Activated T-helper 2 cell treated with anti-CD3 and anti-CD28 coated beads, Interferon-gamma antibody, Interleukin-2, Interleukin-4, amounts not matched to agents 10 μg/mL and 5 μg/mL and 100 μg/mL, durations not matched to agents 14 hours and 24 hours and 36 hours (primary cell): ENCODE measurements around the gene E2F3. TPM values are rescaled to one million over a fixed set of nuclear protein-coding genes. Genes with fewer than 3 reads are reported as not detected.

Experiments used
- DNase-seq: peaks from one replicate; pipeline ENCODE4 v3.0.0; 2021; ENCODE audit warnings: low spot score
- H3K27ac Mint-ChIP-seq: one replicate; pipeline ENCODE4 v1.8.0; 2021; ENCODE audit warnings: mixed read lengths
- H3K27me3 Mint-ChIP-seq: one replicate; pipeline ENCODE4 v1.8.0; 2021; ENCODE audit warnings: low read depth, mixed read lengths
- H3K36me3 Mint-ChIP-seq: one replicate; pipeline ENCODE4 v1.8.0; 2021; ENCODE audit warnings: low read depth, mixed read lengths
- H3K4me1 Mint-ChIP-seq: one replicate; pipeline ENCODE4 v1.8.0; 2021; ENCODE audit warnings: low read depth, mixed read lengths
- H3K4me3 Mint-ChIP-seq: one replicate; pipeline ENCODE4 v1.8.0; 2021; ENCODE audit warnings: low read depth, mild to moderate bottlenecking, moderate library complexity, mixed read lengths
- H3K9me3 Mint-ChIP-seq: one replicate; pipeline ENCODE4 v1.8.0; 2021; ENCODE audit warnings: mixed read lengths
- intact Hi-C: fragments of 100-400 bp; cut with micrococcal nuclease; formaldehyde crosslinking; loops from one replicate; pipeline ENCODE4 v1.15.1; 2023
- total RNA-seq: library from RNA; stranded (reverse); gene quantifications from 2 replicates; pipeline ENCODE4 v1.2.3, GENCODE V29; 2022

E2F3 gene
- total RNA-seq, 1 donor from 2014 or later, result 27.9 TPM

- peaks cover 4% of the 10 kb centered on the region for H3K9me3 Mint-ChIP-seq
- intact Hi-C loops, result loop anchor here (5.0 kb wide), 1 partner anchor 36 kb away; no protein-coding TSS in a partner anchor
- peaks cover 57% of the 10 kb centered on the region for H3K36me3 Mint-ChIP-seq
- no peaks in the 10 kb centered on the region for H3K27me3 Mint-ChIP-seq
- no peak overlapping the region for H3K27ac Mint-ChIP-seq
- no peak for DNase-seq
- no peak overlapping the region for H3K4me3 Mint-ChIP-seq
- peaks cover 56% of the 10 kb centered on the region for H3K4me1 Mint-ChIP-seq
Measured at GRCh38 chr6:20416567-20417345, 15.1 kb downstream of the E2F3 start.

DNA sequence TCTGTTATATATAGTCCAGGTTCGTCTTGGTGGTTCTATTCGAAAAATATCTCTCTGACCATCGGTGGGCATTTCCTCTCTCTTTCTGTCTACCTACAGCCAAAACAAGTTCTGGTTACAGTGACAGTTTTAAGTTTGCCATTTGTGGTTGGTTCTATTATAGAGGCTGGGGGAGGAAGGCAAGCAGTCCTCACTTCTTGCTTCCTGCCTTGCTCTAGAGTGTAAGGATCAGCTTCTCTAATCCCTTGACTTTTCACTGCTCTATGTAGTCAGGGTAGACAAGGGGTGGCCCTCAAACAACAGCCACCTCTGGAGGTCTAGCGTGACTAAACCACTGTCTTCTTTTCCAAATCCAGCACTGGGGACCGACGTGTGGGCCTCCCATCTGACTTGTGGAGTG lies 16.1 kb downstream of the E2F3 start:
- H3K4me1 Mint-ChIP-seq, result peaks cover 54% of the 10 kb centered on the region
- no peak for DNase-seq
- H3K9me3 Mint-ChIP-seq, result peaks cover 4% of the 10 kb centered on the region
- peaks cover 58% of the 10 kb centered on the region for H3K36me3 Mint-ChIP-seq
- intact Hi-C loops, result loop anchor here (2.0 to 5.0 kb wide), 2 partner anchors 15 to 34 kb away; no protein-coding TSS in a partner anchor
- H3K27ac Mint-ChIP-seq, result peak overlapping the region; percentile 43
- no peak overlapping the region for H3K4me3 Mint-ChIP-seq
- no peaks in the 10 kb centered on the region for H3K27me3 Mint-ChIP-seq

GRCh38 chr6:20426177-20427082 lies 24.8 kb downstream of the E2F3 start:
- peaks cover 33% of the 10 kb centered on the region for H3K4me1 Mint-ChIP-seq
- peaks cover 50% of the 10 kb centered on the region for H3K36me3 Mint-ChIP-seq
- intact Hi-C loops, result no loop called here
- DNase-seq, result no peak
- H3K4me3 Mint-ChIP-seq, result no peak overlapping the region
- no peak overlapping the region for H3K27ac Mint-ChIP-seq
- H3K9me3 Mint-ChIP-seq, result no peaks in the 10 kb centered on the region
- no peaks in the 10 kb centered on the region for H3K27me3 Mint-ChIP-seq

DNA sequence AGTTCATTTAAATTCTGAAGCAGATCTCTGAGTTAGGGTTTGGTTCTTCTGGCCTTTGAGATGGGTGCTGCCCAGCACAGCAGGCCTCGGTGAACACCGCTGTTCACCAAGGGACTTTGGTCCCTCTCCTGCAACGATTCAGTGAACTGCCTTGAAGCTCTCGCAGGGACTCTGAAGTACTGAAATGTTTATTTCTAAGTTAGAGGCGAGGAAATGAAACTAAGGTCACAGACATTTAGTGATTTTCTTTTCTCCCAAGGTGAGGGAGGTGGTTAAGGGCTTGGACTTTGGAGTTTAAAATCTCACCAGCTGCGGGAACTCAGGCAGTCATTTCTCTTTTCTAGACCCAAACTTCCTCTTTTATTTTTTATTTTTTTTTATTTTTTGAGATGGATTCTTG lies 26.2 kb downstream of the E2F3 start:
- intact Hi-C loops, result no loop called here
- Mint-ChIP-seq H3K4me1 (peaks cover 29% of the 10 kb centered on the region), H3K4me3 (no peak overlapping the region), H3K27me3 (no peaks in the 10 kb centered on the region), H3K36me3 (peaks cover 52% of the 10 kb centered on the region), H3K9me3 (peaks cover 4% of the 10 kb centered on the region), H3K27ac (no peak overlapping the region)
- no peak for DNase-seq

GRCh38 chr6:20432692-20433091 lies 31.0 kb downstream of the E2F3 start:
- H3K4me3 Mint-ChIP-seq, result no peak overlapping the region
- H3K9me3 Mint-ChIP-seq, result peaks cover 4% of the 10 kb centered on the region
- no peak overlapping the region for H3K27ac Mint-ChIP-seq
- DNase-seq, result no peak
- H3K27me3 Mint-ChIP-seq, result no peaks in the 10 kb centered on the region
- intact Hi-C loops, result loop anchor here (2.0 kb wide), 1 partner anchor 14 kb away; no protein-coding TSS in a partner anchor
- H3K4me1 Mint-ChIP-seq, result peaks cover 8% of the 10 kb centered on the region
- peaks cover 68% of the 10 kb centered on the region for H3K36me3 Mint-ChIP-seq

GRCh38 chr6:20433321-20433720 lies 31.6 kb downstream of the E2F3 start:
- H3K4me1 Mint-ChIP-seq, result peaks cover 7% of the 10 kb centered on the region
- H3K4me3 Mint-ChIP-seq, result no peak overlapping the region
- H3K9me3 Mint-ChIP-seq, result peaks cover 4% of the 10 kb centered on the region
- peaks cover 70% of the 10 kb centered on the region for H3K36me3 Mint-ChIP-seq
- intact Hi-C loops, result loop anchor here (2.0 kb wide), 1 partner anchor 15 kb away; no protein-coding TSS in a partner anchor
- no peaks in the 10 kb centered on the region for H3K27me3 Mint-ChIP-seq
- H3K27ac Mint-ChIP-seq, result no peak overlapping the region
- DNase-seq, result no peak

DNA sequence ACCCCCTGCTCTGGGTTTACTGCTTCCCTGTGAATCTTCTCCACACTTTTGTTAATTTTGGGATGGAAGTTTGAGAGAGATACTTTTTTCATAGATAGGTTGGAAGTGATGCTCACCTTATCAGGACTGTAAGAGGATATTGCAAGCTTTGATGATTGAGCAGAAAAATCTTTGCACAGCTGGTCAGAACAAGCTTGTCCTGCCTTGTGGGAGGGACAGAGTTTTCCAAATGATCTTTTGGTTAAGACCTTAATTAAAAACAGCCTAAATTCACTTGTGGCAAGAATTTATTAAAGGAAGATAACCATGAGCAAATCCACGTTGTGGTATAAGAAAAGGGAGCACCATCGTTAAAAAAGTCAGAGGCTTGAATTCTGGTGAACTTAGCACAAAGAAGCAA lies 32.2 kb downstream of the E2F3 start:
- Mint-ChIP-seq H3K27ac (no peak overlapping the region), H3K36me3 (peaks cover 72% of the 10 kb centered on the region), H3K27me3 (no peaks in the 10 kb centered on the region), H3K9me3 (peaks cover 4% of the 10 kb centered on the region), H3K4me3 (no peak overlapping the region), H3K4me1 (peaks cover 5% of the 10 kb centered on the region)
- intact Hi-C loops, result loop anchor here (2.0 kb wide), 1 partner anchor 15 kb away; no protein-coding TSS in a partner anchor
- DNase-seq, result no peak

- Mint-ChIP-seq H3K4me3 (no peak overlapping the region), H3K4me1 (peaks cover 5% of the 10 kb centered on the region), H3K27me3 (no peaks in the 10 kb centered on the region), H3K27ac (no peak overlapping the region), H3K36me3 (peaks cover 77% of the 10 kb centered on the region), H3K9me3 (peaks cover 4% of the 10 kb centered on the region)
- no peak for DNase-seq
- intact Hi-C loops, result no loop called here
Measured at GRCh38 chr6:20434766-20435165, 33.1 kb downstream of the E2F3 start.

DNA sequence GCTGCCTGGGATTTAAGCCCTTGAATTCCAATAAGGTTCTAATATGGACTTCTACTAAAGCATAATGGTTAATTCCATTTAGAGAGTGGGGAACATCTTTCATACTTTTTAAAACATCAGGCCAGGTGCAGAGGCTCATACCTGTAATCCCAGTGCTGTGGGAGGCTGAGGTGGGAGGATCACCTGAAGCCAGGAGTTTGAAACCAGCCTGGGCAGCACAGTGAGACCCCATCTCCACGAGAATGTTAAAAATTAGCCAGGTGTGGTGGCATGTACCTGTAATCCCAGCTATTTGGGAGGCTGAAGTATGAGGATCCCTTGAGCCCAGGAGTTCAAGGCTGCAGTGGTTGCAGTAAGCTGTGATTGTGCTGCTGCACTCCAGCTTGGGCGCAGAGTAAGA lies 35.0 kb downstream of the E2F3 start:
- DNase-seq, result no peak
- intact Hi-C loops, result no loop called here
- peaks cover 4% of the 10 kb centered on the region for H3K9me3 Mint-ChIP-seq
- H3K4me1 Mint-ChIP-seq, result peaks cover 7% of the 10 kb centered on the region
- H3K36me3 Mint-ChIP-seq, result peaks cover 77% of the 10 kb centered on the region
- H3K4me3 Mint-ChIP-seq, result no peak overlapping the region
- no peaks in the 10 kb centered on the region for H3K27me3 Mint-ChIP-seq
- no peak overlapping the region for H3K27ac Mint-ChIP-seq

DNA sequence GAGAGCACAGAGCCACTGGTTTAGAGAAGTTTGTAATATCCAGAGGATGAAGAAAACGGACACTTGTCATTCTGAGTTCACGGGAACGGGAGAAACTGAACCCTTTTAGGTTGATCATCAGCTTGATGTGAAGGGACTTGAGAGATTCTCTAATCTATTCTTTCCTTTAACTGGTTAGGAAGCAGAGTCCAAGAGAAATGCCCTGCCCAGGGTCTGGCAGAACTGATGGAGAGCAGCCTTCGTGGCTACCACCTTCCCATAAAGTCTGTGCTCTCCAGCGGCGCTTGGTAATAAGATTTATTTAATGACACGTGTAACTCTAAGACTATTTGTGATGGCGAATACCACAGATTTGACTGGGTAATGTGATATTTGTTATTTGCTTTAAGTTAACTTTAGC lies 36.0 kb downstream of the E2F3 start:
- peaks cover 75% of the 10 kb centered on the region for H3K36me3 Mint-ChIP-seq
- H3K27ac Mint-ChIP-seq, result no peak overlapping the region

DNA sequence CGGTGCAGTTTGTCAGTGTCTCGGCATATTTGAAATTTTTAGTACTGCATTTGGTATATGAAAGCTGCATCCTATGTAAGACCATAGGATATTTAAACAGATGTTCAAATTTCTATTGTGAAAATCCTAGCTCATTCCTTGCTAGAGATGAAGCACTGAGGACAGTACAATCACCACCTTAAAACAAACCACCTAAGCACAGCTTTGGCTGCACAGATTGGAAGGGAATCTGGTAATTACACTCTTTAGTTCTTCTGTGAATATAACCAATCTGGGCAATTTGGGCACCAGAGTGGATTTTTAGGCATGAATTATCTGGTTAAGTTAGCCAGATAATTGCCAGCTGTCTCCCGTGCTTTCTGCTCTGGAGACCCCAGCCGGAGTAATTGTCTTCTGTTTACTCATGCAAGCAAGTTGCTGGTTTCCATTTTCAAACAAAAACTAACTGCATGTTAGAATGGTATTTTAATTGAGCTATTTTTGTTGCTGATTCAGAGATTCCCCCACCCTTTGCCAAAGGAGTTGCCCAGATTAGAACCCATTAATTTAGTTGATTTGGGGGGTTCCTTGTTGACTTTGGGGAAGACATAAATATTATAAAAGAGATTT lies 36.9 kb downstream of the E2F3 start:
- Mint-ChIP-seq H3K36me3 (peaks cover 67% of the 10 kb centered on the region), H3K4me3 (no peak overlapping the region), H3K9me3 (no peaks in the 10 kb centered on the region), H3K4me1 (peaks cover 2% of the 10 kb centered on the region), H3K27me3 (no peaks in the 10 kb centered on the region), H3K27ac (no peak overlapping the region)
- intact Hi-C loops, result no loop called here
- DNase-seq, result no peak

More for the DNA sequence above, 36.0 kb downstream of the E2F3 start:
- Mint-ChIP-seq H3K4me3 (no peak overlapping the region), H3K27me3 (no peaks in the 10 kb centered on the region), H3K4me1 (peaks cover 4% of the 10 kb centered on the region), H3K9me3 (no peaks in the 10 kb centered on the region)
- intact Hi-C loops, result no loop called here
- no peak for DNase-seq

- Mint-ChIP-seq H3K4me1 (peaks cover 7% of the 10 kb centered on the region), H3K27ac (no peak overlapping the region), H3K4me3 (no peak overlapping the region), H3K36me3 (peaks cover 65% of the 10 kb centered on the region), H3K27me3 (no peaks in the 10 kb centered on the region), H3K9me3 (no peaks in the 10 kb centered on the region)
- no peak for DNase-seq
- intact Hi-C loops, result no loop called here
Measured at GRCh38 chr6:20439558-20439957, 37.9 kb downstream of the E2F3 start.
